ENCODE measurements around the gene LSAMP. TPM values are rescaled to one million over a fixed set of nuclear protein-coding genes. Genes with fewer than 3 reads are reported as not detected.

LSAMP gene
- total RNA-seq, 2 experiments from 2014 or later: not detected

DNA sequence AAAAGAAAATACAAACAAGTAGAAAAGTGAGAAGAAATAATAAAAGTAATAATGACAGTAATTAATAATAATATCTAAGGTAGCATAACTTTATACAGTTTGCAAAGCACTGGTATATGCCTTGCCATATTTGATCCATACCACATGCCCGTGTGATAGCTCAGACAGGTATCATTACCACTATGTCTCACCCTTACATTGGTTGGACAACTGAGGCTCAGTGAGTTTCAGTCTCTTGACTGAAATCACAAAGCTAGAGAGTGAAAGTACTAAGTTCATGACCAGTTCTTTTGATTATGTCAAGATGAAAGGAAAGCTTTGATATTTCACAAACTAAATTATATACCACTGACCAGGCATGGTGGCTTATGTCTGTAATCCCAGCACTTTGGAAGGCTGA lies 413.1 kb downstream of the LSAMP start:
- POLR2A ChIA-PET: no interaction called here
- Mint-ChIP-seq H3K4me1 (ENCODE audit: low read depth) (no peaks in the 10 kb centered on the region), H3K27me3 (no peaks in the 10 kb centered on the region), H3K9me3 (no peaks in the 10 kb centered on the region), H3K4me3 (no peak overlapping the region), H3K27ac (no peak overlapping the region), H3K36me3 (ENCODE audit: low read depth) (no peaks in the 10 kb centered on the region)
- no peak for ATAC-seq
- CTCF ChIA-PET: no interaction called here
- TF ChIP-seq, protein P1, sequence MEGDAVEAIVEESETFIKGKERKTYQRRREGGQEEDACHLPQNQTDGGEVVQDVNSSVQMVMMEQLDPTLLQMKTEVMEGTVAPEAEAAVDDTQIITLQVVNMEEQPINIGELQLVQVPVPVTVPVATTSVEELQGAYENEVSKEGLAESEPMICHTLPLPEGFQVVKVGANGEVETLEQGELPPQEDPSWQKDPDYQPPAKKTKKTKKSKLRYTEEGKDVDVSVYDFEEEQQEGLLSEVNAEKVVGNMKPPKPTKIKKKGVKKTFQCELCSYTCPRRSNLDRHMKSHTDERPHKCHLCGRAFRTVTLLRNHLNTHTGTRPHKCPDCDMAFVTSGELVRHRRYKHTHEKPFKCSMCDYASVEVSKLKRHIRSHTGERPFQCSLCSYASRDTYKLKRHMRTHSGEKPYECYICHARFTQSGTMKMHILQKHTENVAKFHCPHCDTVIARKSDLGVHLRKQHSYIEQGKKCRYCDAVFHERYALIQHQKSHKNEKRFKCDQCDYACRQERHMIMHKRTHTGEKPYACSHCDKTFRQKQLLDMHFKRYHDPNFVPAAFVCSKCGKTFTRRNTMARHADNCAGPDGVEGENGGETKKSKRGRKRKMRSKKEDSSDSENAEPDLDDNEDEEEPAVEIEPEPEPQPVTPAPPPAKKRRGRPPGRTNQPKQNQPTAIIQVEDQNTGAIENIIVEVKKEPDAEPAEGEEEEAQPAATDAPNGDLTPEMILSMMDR (IDR thresholded peaks at IDR 0.05): no peak
- no peak for DNase-seq
- intact Hi-C loops (cut with micrococcal nuclease): no loop called here

DNA sequence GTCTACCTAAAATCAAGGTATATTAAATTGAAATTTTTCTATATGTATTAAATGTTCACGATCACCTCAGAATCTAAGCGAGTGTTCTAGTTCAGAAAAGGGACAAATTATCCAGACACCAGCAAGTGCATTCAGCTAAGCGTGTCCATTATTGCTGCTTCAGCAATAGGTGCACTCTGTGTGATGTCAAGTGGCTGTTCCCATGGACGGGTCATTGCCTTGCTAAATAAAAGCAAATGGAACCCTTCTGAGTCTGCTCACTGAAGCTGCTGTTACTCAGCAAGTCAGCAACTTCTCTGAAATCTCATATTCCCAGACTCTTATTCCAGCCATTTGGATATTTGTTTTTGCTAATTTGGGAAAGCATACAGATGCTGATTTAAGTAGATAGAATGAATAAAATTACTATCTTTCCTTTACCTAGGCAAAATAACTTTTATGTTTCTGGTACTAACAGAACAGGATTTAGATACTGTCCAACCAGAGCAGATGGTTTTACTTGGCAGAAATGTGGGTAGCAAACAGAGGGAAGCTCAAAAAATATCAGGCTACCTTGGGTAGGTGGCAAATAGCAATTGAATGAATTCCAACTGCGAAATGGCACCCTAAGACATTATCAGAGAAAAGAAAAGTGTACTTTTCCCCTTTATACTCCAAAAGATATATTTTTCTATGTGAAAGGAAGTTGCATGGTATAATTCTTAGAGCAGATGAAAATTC lies 415.0 kb downstream of the LSAMP start:
- H3K36me3 Mint-ChIP-seq (ENCODE audit: low read depth): no peaks in the 10 kb centered on the region
- H3K9me3 Mint-ChIP-seq: no peaks in the 10 kb centered on the region
- H3K27ac Mint-ChIP-seq: no peak overlapping the region
- intact Hi-C loops (cut with micrococcal nuclease): no loop called here
- CTCF ChIA-PET: no interaction called here
- H3K4me3 Mint-ChIP-seq: no peak overlapping the region
- no peaks in the 10 kb centered on the region for H3K27me3 Mint-ChIP-seq
- no peaks in the 10 kb centered on the region for H3K4me1 Mint-ChIP-seq (ENCODE audit: low read depth)
- TF ChIP-seq, protein P1 (IDR thresholded peaks at IDR 0.05): no peak
- DNase-seq (no peak), ATAC-seq (no peak)
- POLR2A ChIA-PET: no interaction called here

DNA sequence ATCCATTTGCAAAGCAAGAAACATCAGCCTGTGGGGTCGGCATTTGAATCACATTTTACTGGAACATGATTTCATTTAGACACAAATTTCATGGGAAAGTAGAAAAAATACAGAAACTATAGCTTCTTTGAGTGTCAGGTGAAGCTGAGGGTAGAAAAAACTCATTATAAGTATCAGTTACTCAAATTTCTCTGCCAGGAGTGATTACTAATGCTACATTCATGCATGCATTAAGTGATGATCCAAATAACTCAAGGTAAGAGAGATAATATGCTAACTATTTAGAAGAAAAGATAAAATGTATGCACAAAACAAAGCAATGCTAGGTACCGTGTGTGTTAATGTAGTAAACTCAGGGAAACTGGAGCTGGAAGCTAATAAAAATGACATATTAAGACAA lies 416.0 kb downstream of the LSAMP start:
- Mint-ChIP-seq H3K4me3 (no peak overlapping the region), H3K27ac (no peak overlapping the region), H3K36me3 (ENCODE audit: low read depth) (no peaks in the 10 kb centered on the region), H3K4me1 (ENCODE audit: low read depth) (no peaks in the 10 kb centered on the region), H3K9me3 (no peaks in the 10 kb centered on the region), H3K27me3 (no peaks in the 10 kb centered on the region)
- intact Hi-C loops (cut with micrococcal nuclease): no loop called here
- CTCF ChIA-PET: no interaction called here
- POLR2A ChIA-PET: no interaction called here
- ATAC-seq (no peak), DNase-seq (no peak)
- TF ChIP-seq, protein P1 (IDR thresholded peaks at IDR 0.05): no peak

DNA sequence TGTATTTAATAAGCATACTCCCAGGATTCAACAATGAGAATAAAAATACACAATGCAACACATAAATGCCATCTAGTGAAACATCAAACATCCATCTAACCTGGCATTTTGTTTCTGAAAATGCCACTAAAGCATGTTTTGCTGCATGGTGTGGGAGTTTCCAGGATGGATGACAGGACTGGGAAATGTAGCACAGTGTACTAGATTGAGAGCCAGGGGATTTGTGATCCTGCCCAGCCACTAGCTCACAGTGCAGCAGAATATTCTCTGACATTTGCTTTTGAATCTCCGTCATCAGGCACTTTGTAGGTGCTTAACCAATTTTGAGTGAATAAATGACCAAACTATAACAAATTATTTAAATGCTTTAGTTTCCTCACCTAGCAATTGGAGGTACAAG lies 417.1 kb downstream of the LSAMP start:
- DNase-seq (no peak), ATAC-seq (no peak)
- intact Hi-C loops (cut with micrococcal nuclease): no loop called here
- TF ChIP-seq, protein P1 (IDR thresholded peaks at IDR 0.05): no peak
- Mint-ChIP-seq H3K9me3 (no peaks in the 10 kb centered on the region), H3K36me3 (ENCODE audit: low read depth) (no peaks in the 10 kb centered on the region), H3K27ac (no peak overlapping the region), H3K27me3 (no peaks in the 10 kb centered on the region), H3K4me1 (ENCODE audit: low read depth) (no peaks in the 10 kb centered on the region), H3K4me3 (no peak overlapping the region)
- ChIA-PET POLR2A (no interaction called here), CTCF (no interaction called here)

DNA sequence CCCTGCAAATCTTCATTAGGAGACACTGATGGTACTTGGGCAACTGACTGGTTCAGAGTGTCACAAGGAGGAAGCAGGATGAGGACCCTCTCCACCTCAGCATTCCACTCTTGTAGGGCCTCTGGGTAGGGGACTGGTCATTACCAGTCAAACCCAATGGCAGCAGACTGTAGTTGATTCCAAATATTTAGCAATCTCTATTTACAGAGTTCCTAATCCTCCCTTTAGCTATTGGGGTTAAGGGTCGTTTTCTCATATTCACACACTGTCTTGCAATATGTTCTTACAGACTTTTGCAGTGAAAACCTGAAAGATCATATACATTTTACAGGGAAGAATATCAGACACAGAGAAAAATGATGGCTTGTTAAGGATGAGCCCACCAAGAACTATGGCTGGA lies 424.3 kb downstream of the LSAMP start:
- Mint-ChIP-seq H3K9me3 (no peaks in the 10 kb centered on the region), H3K4me3 (no peak overlapping the region), H3K27ac (no peak overlapping the region), H3K27me3 (no peaks in the 10 kb centered on the region), H3K4me1 (ENCODE audit: low read depth) (no peaks in the 10 kb centered on the region), H3K36me3 (ENCODE audit: low read depth) (no peaks in the 10 kb centered on the region)
- DNase-seq: no peak
- TF ChIP-seq, protein P1 (IDR thresholded peaks at IDR 0.05): no peak
- intact Hi-C loops (cut with micrococcal nuclease): no loop called here
- POLR2A ChIA-PET: interaction anchor here (0.6 kb wide), 1 partner anchor 19 kb away, joined by 3 read pairs; no protein-coding TSS in a partner anchor
- CTCF ChIA-PET: no interaction called here
- ATAC-seq: no peak

All from activated CD8-positive, alpha-beta T cell treated with anti-CD3 and anti-CD28 coated beads for 36 hours (primary cell).